GM18868 (cell line): ENCODE measurements around the gene SLC7A4.
A peak's percentile ranks its signal among the peaks of the same experiment; 100 is the strongest.
"Not testable (repeated sequence)": the region's sequence is repeated elsewhere in the genome, so short reads cannot be mapped to it uniquely, and the experiment has no call there.

ENCODE experiments used
- ATAC-seq: cut with Tn5 transposase; IDR thresholded peaks from one replicate; pipeline ENCODE4 v1.9.1; 2021; ENCODE audit warnings: mild to moderate bottlenecking, moderate library complexity; ENCODE audit not compliant: unreplicated experiment

SLC7A4 gene

DNA sequence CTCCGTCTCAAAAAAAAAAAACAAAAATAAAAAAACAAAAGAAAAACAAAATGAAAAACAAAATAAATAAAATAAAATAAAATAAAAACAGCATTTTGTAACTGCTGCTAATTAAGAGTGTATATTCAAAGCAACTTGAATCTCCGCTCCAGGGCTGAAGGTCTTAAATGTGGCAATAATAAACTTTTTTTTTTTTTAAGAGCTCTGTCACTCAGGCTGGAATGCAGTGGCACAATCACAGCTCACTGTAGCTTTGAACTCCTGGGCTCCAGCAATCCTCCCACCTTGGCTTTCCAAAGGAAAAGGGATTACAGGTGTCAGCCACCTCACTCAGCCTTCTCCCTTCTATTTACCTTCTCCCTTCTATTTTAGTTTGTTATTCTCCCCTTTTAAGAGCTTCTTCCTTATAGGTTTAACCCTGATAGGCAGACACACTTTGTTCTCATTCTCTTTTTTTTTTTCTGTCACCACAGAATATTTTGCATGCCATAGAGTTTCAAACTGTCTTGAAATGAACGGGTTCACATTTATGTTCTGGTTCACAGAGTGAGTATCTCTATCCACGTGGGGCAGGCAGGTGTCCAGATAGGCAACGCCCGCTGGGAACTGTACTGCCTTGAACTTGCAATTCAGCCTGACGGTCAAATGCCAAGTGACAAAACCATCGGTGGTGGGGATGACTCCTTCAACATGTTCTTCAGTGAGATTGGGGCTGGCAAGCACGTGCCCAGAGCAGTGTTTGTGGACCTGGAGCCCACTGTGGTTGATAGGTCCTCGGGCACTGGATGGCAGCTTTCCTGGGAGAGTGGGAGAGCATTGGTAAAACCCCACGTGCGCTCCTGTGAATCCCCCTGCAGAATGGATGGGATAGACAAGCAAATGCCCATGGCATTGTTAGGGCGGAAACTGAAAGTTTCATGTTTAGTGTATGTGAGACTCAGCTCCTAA is 32.8 kb upstream of the SLC7A4 start:
- ATAC-seq, result no peak

DNA sequence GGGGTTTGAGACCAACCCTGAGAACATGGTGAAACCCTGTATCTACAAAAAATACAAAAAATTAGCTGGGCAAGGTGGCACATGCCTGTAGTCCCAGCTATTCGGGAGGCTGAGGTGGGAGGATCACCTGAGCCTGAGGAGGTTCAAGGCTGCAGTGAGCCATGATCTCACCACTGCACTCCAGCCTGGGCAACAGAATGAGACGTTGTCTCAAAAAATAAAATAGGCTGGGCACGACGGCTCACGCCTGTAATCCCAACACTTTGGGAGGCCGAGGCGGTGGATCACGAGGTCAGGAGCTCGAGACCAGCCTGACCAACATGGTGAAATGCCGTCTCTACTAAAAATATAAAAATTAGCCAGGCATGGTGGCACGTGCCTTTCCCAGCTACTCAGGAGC is 32.1 kb upstream of the SLC7A4 start:
- ATAC-seq, result not testable (repeated sequence)

DNA sequence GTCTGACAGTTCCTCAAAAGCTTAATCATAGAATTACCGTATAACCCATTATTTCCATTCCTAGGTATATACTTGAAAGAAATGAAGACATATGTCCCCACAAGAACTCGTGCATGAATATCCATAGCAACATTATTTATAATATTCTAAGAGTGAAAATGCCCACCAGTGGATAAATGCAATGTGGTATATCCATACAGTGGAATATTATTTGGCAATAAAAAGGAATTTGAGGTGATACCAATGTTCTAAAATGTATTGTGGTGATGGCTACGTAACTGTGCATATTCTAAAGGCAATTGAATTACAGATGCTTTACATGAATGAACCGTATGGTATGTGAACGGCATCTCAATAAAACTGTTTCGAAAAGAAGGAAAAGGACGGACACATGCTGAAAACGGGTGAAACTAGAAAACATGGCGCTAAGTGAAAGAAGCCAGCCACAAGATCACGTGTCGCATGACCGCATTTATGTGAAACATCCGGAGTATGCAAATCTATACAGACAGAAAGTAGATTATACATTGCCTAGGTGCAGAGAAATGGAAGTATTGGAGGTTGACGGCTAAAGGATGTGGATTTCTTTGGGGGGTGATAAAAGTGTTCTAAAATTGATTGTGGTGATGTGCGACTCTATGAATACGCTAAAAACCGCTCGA is 29.4 kb upstream of the SLC7A4 start:
- ATAC-seq, result not testable (repeated sequence)

DNA sequence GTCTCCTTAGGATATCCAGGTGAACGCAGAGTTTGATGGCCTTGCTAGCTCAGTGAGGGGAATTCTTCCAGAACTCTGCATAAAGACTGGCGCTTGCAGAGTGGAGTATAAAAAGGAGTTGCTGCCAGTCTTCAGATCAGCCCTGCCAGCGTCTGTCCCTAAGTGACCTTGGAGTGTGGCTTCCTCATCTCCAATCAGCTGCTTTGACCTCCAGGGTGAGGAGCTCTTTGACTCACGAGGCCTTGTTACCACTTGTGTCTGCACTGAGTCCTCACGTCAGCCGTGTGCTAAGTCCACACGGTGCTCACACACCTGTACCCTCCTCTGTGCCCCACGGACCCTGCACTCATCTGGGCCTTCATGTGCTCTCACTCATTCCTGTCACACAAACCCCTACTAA is 28.0 kb upstream of the SLC7A4 start:
- not testable (repeated sequence) for ATAC-seq

DNA sequence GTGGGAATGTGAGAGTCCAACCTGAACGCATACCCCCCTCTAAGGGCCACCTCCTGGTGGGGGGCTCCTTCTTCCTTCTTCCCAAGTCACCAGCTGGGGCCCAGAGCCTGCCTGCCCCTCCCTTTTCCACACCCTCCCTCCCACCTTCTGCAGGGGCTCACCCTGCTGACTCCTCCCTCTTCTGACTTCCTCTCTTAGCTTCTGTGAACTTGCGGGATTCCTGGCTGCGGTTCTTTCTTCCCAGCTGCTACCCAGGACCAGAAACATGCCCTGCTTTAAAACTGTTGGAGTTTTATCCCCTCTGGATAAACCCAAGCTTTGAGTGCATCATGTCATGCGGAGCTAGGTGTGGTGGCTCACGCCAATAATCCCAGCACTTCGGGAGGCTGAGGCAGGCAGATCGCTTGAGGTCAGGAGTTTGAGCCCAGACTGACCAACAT is 23.5 kb upstream of the SLC7A4 start:
- ATAC-seq, result no peak

DNA sequence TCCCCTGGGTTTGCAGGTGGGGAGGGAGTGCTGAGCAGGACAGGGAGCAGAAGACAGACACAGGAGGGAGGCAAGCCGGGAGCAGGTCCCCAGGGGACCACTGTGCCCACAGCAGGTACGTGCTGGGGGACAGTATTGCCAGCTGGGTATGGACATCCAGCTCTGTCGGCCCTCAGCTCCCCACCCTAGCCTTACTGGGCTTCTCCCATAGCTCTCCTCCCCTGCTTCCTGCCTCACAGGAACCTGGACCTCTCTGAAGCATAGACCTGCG is 23.1 kb upstream of the SLC7A4 start:
- ATAC-seq, result no peak

DNA sequence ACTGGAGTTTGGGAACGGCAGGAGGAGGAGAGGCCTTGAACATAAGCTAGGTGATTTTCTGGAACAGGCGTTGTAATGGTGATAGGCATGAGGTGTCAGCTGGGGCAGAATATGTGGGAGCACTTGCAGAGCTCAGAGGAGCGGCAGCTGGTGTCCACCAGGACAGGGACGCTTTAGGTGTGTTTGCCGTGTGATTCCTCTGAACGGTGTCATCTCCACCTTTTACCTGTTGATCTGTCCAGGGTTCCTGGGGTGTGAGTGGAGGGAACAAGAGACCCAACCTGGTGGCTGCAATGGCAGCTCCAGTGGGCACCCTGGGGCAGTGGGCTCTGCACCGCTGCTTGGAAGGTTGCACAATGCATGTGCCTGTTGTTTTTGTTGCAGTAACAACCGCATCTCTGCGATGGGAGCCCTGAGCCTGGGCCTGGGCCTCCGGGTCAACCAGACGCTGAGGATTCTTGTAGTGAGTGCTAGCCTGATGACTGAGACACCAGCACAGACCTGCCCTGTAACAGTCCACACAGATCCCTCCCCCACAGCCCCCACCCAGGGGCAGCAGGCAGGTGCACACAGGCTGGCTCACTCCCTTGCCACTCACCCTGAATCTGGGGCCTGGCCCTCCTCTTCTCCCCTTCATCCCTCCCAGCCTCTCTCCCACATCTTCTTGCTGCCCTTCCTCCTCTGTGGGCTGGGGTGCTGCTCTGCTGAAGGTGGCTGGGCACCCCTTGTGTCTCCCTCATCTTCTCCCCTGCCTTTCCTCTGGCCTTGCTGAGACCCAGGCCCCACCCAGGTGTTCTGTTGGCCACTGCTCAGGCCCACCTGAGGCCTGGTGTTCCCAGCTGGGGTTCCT is 22.6 kb upstream of the SLC7A4 start:
- no peak for ATAC-seq

DNA sequence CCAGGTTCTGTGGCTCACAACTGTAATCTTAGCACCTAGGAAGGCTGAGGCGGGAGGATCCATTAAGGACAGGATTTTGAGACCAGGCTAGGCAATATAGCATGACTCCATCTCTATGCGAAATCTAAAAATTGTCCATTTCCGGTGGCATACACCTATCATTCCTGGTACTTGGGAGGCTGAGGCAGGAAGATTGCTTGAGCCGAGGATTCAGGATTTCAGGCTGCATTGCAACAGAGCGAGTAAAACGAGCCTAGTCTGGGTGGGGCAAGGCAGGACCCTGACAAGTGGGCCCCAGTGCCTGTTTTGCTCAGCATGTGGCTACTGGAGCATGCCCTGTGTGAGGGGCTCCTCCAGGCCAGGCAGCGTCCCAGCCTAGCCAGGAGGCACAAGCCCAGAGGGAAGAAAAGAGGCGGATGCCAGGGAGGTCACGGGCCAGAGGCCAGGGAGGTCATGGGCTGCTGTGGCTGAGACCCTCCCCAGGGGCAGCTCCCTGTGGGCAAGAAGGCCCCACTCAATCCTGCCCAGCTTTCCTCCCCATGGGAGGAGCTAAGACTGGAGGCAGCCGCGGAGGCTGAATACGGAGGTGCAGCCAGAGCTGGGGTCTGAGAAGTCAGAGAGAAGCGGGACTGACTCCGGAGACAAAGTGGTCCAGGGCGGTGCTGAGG is 21.8 kb upstream of the SLC7A4 start:
- no peak for ATAC-seq

DNA sequence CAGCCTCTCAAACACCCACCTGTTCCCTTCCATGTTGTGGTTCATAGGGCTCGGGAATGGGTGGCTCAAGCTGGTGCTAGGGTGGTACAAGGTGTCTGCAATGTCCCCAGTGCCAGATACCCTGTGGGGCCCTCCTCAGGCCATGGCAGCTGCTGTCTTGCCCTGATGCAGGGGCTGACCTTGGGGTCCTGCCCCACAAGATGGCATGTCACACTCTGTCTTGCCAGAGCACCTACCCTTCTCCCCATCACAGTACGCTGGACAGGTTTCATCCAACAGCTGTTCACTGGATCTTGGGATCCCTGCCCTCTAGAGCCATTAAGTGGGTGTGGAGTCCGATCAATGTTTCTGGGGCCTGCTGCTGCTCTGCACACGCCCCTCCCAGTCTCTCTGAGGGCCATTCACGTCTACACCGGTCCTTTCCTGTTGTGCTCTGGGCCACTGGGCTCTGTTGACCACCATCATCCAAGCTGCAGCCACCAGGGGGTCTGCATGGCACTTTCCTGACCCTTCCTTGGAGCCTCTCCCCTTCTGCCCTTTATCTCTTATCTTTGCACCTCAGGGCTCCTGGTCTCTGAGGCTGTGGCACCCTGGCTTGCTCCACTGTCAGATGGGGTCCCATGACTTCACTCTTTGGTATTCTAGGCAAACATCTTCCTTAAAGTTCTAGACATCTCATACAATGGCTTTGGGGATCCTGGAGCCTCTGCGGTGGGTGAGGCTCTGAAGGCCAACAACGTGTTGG is 20.5 kb upstream of the SLC7A4 start:
- no peak for ATAC-seq

DNA sequence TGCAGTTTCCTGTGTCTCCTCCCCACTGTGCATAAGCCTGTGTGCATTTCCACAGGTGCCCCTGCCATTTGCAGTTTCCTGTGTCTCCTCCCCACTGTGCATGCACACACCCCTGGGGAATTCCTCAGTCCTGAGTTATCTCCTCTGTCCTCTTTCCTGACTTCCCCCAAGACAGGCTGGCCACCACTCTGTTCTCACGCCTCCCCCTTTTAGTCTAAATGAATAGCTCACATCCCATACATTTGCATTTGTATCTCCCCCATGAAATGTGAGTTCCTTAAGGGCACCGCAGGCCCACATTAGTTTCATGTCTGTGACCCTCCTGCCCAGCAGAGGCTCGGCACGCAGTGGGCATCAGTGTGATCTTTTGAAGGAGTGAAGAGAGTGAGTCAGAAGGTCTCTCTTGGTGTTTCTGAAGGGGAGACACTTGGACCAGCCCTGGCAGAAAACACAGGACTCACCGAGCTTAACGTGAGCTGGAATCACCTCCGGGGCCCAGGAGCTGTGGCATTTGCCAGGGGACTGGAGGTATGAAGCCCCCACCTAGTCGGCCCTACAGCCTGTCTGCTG is 19.6 kb upstream of the SLC7A4 start:
- no peak for ATAC-seq

DNA sequence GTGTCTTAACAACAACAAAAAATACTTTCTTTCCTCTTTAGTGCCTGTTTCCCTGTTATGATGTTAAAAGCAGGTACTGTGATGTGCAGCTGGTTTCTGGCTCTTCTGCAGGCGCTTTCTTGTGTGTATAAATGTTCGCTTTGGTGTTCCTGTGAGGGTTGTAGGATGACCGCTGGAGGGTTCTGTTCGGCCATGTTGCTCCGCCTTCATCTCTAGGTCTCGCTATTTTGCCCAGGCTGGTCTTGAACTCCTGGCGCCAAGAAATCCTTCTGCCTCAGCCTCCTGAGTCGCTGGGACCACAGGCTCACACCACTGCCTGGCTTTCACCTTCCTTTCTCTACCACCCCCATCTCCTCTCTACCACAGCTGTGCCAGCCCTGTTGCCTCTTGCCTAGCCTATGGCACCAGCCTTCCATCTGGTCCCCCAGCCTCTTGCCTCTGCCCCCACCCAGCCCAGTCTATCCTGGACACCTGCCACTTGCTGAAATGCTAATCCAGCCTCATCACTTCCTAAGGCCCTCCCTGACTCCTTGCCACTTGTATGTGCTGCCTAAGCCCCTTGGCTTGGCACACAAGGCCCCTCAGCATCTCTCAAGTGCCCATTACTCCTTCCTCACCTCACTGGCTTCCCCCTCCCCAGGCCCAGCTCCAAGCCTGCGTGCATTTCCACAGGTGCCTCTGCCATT is 18.9 kb upstream of the SLC7A4 start:
- ATAC-seq, result no peak

DNA sequence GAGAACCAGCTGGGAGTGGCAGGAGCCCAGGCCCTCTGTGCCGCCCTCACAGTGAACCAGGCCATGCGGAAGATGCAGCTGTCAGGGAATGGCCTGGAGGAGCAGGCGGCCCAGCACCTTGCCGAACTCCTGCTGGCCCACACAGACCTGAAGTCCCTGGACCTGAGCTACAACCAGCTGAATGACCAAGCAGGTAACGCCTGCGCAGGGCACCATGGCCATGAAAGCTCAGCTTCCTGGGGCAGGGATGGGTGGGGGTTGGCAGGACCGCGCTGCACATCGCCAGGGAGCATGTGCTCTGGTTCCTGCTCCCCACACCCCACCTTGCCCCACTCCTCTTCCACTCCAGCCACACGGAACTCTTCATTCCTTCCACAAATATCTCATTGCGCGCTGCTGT is 16.6 kb upstream of the SLC7A4 start:
- not testable (repeated sequence) for ATAC-seq

DNA sequence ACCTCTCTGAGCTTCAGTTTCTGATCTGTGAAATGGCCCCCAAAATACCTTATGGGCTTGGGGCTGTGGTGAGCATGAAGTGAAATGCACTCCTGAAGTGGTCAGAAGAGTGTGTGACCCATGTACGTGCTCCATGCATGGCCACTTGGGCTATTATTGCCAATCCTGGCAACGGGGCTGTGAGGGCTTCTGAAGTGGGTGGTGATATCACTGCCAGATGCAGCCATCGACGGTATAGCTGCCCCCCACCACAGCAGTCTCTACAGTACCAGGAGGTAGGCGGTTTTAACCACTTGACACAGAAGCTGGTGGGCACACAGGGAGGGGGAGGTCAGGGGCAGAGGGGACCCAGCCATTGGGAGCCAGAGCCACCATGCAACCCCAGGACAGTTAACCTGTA is 16.1 kb upstream of the SLC7A4 start:
- not testable (repeated sequence) for ATAC-seq

DNA sequence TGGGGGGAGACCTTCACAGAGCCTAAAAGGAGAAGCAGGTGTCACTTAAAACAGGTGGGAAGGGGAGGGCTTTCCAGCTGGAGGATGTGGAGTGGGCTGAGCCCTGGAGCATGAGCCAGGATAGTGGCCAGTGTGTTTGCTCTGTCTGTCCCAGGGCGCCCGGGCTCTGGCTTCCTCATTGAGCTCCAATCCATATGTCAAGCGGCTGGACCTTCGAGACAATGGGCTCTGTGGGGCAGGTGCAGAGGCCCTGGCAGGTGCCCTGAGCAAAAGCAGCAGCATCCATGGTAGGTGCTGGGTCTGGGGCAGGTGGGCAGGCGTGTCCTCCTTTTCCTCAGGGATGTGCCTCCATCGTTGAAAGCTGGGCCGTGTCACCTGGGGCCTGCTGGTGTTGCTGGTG is 15.4 kb upstream of the SLC7A4 start:
- no peak for ATAC-seq

DNA sequence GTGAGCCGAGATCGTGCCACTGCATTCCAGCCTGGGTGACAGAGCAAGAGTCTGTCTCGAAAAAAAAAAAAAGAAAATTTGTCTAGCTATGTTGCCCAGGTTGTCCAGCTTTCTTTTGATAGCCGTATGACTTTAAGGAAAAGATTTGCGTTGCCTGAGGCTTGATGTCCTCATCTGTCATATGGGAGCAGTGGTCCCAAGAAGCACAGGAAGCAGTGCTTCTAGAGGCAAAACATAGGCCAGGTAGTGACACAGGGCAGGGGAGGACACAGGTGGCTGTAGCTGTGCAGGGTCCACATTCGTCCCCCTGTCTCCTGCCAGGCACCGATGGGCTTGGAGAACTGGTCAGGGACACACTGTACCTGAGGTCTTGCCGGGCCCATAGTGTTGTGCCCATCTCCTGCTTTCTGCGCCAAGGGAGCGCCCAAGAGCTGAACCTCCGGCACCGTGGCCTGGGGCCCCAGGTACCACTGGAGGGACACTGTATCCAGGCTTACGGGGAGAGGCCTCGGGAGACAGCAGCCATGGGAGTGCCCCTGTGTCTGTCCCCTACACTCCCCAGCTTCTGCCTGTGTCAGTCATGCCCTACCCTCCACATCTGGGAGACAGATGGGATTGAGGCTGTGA is 14.8 kb upstream of the SLC7A4 start:
- ATAC-seq, result no peak

DNA sequence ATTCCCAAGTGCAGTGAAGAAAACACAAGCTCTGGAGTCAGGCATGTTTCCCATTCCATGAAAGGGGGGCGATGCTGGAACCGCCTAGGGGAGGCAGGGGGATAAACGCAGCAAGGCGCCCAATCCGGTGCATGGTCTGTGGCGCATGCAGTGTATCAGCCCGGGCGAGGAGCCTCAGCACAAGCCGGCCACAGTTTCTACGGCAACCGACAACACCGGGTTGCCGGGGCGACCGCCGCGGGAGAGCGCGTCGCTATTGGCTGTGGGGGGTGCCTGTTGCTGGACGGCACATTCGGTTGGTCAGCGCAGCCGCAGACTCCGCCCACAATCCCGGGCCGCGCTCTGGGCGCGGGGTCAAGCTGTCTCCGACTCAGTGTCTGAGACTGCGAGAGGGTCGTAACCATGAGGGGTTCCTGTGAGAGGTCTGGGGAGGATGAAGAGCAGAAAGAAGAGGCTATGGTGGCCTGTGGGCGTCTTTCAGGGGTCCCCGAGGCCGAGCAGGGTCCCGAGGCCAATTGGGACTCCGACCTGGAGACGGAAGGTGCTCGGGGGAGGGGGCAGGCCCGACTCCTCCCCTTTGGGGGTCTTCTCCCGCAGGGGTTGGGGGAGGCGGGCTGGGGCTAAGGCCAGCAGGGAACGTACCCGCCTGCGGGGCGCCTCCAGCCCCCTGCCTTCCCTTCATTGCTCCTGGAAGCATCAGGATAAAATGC is 13.4 kb upstream of the SLC7A4 start, which contains the start of gene LRRC74B:
LRRC74B (plus strand) TSS at position 362 of the 710 bp plus-strand sequence; CDS start at position 403, 41 bp downstream.
- ATAC-seq, result peak; percentile 85

DNA sequence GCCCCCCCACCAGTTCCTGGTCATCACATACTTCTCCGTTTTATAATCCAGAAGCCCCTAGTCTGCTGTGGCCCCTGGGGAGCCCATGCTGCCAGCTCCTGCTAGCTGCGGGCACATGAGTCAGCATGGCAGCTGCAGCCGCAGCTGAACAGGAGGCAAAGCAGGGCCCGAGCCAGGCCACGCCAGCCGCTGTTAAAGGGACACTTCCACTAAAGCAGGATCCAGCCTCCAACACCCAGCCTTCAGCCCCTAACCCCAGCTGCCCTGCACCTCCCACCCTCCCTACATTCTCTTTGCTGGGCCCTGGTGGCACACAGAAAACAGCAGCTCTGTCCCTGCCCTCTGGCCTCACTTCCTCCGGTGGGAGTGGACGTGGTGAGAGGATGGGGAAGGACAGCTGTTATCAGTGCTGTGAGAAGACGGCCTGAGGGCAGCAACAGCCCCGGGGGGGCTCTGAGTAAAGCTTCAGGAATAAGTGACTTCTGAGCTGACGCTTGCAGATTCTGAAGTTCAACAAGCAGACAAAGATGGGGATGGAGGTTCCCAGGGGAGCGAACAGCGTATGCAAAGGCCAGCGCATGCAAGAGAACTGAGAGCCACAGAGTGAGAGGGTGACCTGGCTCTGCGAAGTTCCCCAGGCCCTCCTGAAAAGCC is 12.7 kb upstream of the SLC7A4 start:
- ATAC-seq, result no peak
